DLD1 (cell line): ENCODE data around the gene B4GALT7.
"Not testable (repeated sequence)": the region's sequence is repeated elsewhere in the genome, so short reads cannot be mapped to it uniquely, and the experiment has no call there.

Experiments used
- in situ Hi-C: cut with HindIII; loops from 2 replicates; pipeline ENCODE4 v1.10.0; 2017; ENCODE audit warnings: low sequenced_read_pairs

Gene B4GALT7

GRCh38 chr5:177608243-177609075 lies 8.5 kb downstream of the B4GALT7 start:
- in situ Hi-C loops = no loop called here

GRCh38 chr5:177609076-177610059 lies 9.4 kb downstream of the B4GALT7 start:
- in situ Hi-C loops = no loop called here

GRCh38 chr5:177610131-177610769 lies 10.3 kb downstream of the B4GALT7 start:
- in situ Hi-C loops = no loop called here

GRCh38 chr5:177610770-177611445 lies 11.0 kb downstream of the B4GALT7 start:
- in situ Hi-C loops = no loop called here

- in situ Hi-C loops = no loop called here
Observed at GRCh38 chr5:177611446-177612214, 11.7 kb downstream of the B4GALT7 start.

- in situ Hi-C loops = no loop called here
Observed at GRCh38 chr5:177612215-177612673, 12.3 kb downstream of the B4GALT7 start.

GRCh38 chr5:177620560-177620959 lies 20.6 kb downstream of the B4GALT7 start:
- in situ Hi-C loops = no loop called here

GRCh38 chr5:177624172-177624571 lies 24.2 kb downstream of the B4GALT7 start:
- in situ Hi-C loops = not testable (repeated sequence)

GRCh38 chr5:177630186-177630585 lies 30.3 kb downstream of the B4GALT7 start:
- in situ Hi-C loops = not testable (repeated sequence)

GRCh38 chr5:177634912-177635311 lies 35.0 kb downstream of the B4GALT7 start:
- in situ Hi-C loops = not testable (repeated sequence)

- in situ Hi-C loops = not testable (repeated sequence)
Observed at GRCh38 chr5:177645462-177645861, 45.5 kb downstream of the B4GALT7 start.

- in situ Hi-C loops = not testable (repeated sequence)
Observed at GRCh38 chr5:177651235-177651634, 51.3 kb downstream of the B4GALT7 start.

GRCh38 chr5:177657846-177658245 lies 57.9 kb downstream of the B4GALT7 start:
- in situ Hi-C loops = not testable (repeated sequence)

- in situ Hi-C loops = not testable (repeated sequence)
Observed at GRCh38 chr5:177658542-177658941, 58.6 kb downstream of the B4GALT7 start.
